Iris pigment epithelial cell (primary cell): ENCODE results near the gene FIBIN.
"Not testable (repeated sequence)": the region's sequence is repeated elsewhere in the genome, so short reads cannot be mapped to it uniquely, and the experiment has no call there.

Source experiments
- DNase-seq: peaks from one replicate; pipeline ENCODE4 v3.0.0-alpha.2; 2011; ENCODE audit warnings: low read depth

Gene FIBIN

DNA sequence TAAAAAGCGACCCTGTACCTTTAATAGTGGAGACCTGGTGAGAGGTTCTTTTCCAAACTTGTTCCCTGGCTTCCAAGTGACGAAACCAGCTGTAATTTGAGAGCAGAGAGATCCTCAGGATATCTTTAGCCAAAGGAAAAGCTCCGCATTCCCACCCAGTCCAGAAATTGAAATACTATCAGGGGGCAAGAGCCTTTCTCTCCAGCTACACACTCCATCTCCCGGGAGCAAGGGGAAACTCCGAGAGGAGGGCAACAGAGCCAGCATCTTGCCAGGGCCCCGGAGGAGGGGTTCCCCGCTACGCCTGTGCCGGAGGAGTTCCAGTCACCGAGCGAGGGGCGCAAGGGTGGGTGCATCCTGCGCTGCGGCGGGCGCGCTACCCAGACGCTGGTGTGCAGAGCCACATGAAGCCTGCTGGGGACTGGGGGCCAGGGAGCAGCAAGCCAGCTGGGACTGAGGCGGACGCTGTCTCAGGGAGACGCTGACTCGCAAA, at the start of gene FIBIN:
Gene FIBIN, plus strand, starts transcription at position 148 of the 493 bp plus-strand sequence. CDS start 415 bp downstream, outside the sequence.
- DNase-seq = peak; percentile 90

- DNase-seq = peak; percentile 32
Measured at GRCh38 chr11:26944866-26945664, 48.8 kb upstream of the FIBIN start.

DNA sequence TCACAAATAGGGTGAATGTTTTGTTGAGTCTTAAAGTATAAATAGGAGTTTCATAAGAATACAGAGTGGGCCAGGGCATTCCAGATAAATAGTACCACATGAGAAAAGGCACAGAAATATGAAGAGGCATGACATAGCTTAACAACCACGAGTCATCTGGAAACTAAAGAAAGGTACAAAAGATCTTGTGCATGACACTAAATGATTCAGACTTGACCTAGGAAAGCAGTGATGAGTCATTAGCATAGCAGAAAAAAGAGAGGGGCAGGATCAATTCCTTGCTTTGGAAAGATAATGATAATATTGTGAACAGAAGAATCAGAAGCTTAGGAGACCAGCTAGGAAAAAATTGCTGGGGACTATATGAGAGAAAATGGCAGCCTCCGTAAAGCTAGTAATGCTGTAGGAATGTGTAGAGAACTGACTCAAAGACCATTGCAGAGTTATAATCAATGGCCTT, 47.6 kb upstream of the FIBIN start:
- peak; percentile 78 for DNase-seq

DNA sequence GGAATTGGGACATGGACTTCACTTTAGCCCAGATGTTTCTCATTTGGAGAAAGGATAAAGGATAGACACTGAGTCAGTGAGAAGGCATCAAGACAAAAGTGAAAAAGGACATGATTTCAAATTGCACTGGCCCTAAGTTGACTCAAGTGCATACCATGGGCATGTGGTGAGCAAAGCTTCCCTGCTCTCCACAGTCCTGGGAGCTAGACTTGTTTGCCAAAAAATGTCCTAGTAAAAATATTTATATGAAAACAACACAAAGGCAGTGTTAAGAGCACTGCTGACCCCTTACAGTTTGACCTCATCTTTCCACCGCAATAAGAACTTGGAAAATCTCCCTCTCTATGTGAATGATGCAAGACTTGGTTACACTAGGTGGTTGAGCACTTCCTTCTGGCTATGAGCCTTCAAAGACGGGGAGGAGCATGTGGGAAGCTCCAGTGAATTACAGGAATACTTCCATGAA, 46.5 kb upstream of the FIBIN start:
- DNase-seq = peak; percentile 100

DNA sequence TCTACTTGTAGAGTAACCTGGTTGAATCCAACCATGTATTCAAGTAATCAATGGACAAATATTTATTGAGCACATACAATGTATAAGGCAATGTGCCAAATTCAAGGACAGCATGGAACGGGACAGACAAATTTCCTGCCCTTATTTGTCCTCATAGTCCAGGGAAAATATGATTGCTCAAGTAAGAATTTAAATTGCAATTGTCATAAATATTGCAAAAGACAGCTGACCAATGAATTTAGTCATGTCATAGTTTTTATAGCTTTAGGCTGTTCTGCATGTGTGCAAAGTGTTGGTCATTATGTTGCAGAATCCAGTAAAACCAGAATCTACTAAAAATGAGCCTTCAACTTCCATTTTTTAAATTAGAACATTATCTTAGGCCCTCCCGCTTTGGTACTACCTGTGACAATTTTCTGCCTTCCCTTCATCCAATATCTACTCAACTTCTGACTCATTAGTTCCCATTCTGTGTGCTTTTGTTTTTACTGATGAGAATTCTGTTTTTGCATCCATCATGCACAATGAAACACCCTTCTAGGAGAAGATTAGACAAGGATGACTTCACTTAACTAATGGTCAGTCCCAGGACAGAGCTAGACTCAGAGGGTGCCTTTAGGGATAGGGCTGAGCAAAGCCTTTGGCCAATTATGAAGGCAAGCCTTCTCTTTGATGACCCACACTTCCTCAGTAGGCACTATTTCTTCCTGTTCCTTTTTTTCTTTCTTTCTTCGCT, 45.8 kb upstream of the FIBIN start:
- DNase-seq = peak; percentile 66

DNA sequence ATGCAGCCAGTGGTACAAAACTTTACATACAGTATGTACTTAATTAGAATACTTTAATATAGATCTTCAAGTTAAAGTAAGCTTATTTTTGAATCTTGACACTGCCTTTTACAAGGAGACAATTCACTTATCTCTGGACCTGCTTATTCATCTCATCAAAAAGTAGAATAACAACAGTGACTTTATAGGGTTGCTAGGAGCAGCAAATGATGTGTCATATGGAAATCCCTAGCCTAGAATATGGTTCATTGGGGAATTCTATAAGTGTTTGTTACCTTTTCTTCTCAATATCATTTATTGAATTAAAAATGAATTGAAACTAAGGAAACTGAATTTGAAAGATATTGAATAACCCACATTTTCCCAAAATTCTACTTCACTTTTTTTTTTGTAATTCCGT, 45.0 kb upstream of the FIBIN start:
- DNase-seq = peak; percentile 53

DNA sequence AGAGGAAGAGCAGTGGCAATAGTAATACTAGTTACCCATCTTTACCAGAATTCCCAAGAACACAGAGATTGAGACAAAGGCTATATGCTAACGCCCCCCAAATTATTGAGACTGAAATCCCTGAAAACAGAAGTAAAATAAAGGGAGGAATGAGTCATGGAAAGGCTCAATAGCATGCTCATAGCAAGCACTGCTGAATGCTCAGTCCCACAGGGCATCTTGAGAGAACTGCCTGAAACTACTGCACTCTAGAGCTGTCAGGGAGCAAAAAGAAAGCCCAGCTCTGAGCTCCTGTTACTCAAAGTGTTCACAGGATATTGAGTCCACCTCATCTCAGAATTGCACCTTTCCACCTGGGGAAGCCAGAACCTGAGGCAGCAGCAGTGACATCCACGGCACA, 44.1 kb upstream of the FIBIN start:
- peak; percentile 80 for DNase-seq

DNA sequence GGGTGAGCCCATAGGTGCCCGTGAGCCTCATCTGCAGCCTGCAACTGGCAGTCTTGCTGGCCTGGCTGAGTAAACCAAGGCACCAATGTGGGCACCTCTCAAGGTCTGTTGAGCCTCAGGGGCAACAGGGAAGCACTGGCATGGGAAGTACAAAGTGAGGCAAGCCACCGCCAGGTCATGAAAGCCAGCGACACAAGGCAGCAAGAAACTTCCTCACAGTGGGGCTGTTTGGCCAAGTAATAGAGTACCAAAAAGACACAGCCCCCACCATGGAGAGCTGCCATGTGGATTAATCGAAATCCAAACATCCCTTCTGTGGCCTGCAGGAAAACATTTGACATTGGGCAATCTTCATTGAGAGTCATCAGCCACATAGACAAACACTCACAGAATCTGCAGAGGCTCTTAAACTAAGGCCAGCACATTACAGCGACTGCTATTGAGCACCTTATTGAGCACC, 43.6 kb upstream of the FIBIN start:
- DNase-seq = peak; percentile 98

DNA sequence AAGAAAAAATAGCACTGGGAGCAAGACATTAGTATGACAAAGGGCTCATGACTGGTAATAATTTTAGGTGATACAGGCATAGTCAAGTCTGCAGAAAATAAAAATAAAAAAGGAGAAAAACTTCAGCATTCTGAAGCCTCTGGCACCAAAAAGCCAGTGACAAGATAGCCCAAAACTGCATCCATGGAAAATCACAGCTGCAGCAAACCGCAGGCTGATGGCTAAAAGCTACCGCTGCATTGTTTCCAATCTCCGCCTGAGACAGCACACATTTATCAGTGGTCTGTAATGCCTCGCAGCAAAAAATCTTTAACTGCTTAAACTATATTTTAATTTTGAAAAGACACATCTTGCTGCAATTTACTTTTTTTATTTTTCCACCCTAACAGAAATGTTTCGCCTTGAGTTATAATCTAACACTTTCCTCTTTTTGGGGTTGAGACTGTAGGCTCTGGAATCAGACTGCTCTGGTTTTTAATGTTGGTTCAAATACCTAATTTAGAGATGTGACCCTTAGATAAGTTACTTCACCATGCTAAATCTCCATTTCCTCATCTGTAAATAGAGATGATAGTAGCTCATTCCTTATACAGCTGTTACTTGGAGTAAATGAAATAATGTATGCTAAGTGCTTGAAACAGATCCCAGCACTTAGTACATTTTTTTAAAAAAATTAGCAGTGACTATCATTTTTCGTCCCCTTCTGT, 42.0 kb upstream of the FIBIN start:
- no peak for DNase-seq

GRCh38 chr11:26953770-26954392, 40.0 kb upstream of the FIBIN start:
- peak; percentile 85 for DNase-seq

DNA sequence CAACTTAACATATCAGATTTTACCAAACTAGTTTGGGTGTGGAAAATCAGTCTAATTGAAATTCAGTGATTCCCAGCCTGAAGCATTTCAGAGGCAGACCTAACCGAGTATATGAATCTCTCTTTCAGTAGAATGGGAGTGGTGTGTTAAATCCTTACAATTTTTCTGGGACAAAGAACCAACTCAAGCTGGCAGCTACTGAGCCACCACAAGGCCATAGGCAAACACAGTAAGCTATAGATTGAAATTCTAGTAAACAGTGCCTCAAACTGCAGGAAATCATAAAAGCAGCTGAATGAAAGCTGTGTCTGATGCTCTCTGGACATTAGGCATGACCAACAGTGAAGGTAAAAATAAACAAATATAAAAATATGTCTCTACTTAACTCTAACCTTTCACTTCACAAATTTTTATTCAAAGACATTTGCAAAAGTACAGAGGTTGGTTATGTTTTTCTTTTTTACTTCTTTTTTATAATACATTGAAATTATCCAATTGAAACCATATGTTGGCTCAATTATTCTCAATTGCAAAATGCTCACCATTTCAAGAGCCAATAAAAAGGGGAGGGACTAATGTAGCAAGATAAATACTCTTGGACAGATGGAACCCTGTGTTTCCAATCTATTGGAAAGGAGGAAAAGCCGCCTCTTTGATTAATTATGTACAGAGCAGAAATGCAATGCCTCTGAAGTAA, 35.8 kb upstream of the FIBIN start:
- no peak for DNase-seq

- DNase-seq = peak; percentile 58
Measured at GRCh38 chr11:26958702-26959049, 35.2 kb upstream of the FIBIN start.

DNA sequence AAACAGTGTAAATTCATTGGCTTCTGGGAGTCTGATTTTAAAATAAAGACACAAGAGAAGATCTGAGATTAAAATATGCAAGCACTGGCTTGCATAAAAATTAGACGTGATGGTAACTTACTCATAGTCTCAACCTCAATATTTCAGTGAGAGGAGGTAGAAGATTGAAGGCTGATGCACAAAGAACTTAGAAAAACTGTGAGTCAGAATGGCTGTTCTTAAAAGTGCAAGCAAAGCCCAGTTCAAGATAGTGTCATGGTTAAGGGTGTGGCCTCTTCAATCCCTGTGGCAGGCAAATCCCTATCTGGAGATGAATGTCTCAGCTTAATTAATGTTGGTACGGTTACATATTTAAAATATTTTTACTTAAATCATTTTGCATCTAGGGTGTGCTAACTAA, 33.6 kb upstream of the FIBIN start:
- peak; percentile 87 for DNase-seq

DNA sequence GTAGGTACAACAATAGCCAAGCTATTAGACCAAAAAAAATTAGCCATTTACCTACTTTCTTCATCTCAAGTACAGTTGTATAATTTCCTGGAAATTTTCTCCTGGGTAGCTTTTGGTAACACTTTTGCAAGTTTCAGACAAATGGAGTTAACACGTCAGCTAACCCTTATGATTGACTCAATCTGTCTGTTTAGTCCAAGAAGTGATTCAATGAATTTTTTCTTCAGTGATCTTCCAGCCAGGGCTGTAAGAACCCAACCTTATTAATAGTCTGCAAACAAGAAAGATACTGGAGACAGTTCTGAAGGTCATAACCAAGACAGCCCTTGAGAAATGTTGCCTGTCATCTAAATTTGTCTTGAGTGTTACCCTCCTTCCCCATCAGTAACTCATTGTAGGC, 30.1 kb upstream of the FIBIN start:
- DNase-seq = peak; percentile 74

GRCh38 chr11:26964339-26964738, 29.6 kb upstream of the FIBIN start:
- DNase-seq = no peak

- not testable (repeated sequence) for DNase-seq
Measured at GRCh38 chr11:26964847-26965485, 28.9 kb upstream of the FIBIN start.

DNA sequence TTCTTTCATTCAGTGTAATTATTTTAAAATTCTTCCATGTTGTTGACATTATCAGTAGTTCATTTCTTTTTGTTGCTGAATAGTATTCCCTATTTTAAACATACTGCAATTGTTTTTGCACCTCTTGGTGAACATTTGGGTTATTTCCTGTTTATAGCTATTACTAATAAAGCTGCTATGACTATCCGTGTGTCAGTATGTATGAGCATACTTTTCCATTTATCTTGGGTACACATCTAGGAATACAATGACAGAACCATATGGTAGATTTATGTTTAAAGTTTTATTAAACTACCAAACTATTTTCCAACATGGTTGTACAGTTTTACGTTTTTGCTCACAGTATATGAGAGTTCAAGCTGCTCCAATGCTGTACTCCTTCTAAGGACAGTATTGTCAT, 22.0 kb upstream of the FIBIN start:
- DNase-seq = peak; percentile 79

DNA sequence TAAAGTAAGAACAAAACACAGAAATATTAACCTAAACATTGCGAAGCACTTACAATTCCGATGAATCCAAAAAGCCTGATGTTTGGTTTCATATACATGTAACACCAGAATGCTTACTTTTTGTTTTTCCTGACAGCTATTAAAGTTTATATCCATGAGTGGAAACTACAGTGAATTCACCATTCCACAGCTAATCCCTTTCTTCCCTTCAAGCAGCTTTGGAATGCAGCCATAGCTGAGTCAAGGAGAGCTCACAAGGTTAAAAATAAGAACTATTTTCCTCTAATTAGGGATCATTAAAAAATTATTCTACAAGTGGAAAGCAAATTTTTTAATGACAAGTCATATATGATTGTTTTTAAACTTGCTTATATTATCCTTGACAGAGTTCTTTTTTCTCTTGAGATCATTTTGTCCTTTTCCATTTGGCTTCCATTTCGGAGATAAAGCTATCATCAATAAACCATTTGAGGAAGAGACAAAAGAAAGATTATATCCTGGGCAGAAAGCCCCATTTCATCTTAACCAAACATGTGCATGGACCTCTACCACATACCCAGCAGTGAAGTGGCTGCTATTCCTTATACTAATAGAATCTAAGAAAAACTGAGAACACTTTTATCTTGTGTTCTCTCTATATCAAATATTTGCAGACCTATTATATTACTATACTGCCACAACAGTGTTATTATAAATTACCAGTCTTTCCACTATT, 19.7 kb upstream of the FIBIN start:
- peak; percentile 89 for DNase-seq

DNA sequence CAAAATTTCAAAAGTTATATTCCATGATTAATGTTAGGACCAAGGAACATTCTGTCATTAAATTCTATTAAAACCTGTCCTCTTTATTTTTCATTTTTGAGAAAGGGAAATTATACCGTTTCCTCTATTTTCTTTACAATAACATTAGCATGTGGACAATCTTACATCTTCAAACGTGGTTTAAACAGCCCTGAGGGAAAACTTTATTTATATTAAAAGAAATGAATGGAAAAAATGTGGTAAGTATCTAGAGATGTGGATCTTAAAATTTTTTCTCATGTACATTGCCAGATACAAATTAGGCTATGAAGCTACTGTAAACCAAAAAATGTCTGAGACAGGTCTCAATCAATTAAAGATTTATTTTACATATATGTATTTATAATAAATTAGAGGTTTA, 18.9 kb upstream of the FIBIN start:
- no peak for DNase-seq

- peak; percentile 96 for DNase-seq
Measured at GRCh38 chr11:26976389-26976788, 17.5 kb upstream of the FIBIN start.
